ENCODE results near the gene SLC38A8.

The SLC38A8 gene

DNA sequence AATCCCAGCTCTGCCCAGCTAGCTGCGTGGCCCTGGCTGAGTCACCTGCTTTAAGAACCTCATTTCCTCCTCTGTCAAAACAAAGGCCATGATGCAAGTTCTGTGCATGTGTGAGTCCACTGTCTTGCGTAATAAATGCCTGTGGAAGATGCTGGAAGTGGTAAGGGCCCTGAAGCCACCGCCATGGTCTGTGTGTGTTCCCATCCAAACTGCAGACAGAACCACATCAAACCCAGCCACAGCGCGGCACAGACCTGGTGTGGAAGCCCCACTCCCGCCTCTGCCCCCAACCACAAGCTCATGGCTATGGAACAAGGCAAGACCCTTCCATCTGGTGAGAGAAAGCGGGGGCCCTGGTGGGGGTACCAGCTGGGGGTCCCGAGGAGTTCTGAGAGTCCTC is 48.5 kb downstream of the SLC38A8 start:
- no peak for DNase-seq

- no peak for DNase-seq
Observed at GRCh38 chr16:83992624-83993023, 50.0 kb downstream of the SLC38A8 start.

- DNase-seq: no peak
Observed at GRCh38 chr16:83990492-83990891, 52.1 kb downstream of the SLC38A8 start.

GRCh38 chr16:83989300-83989699 is 53.3 kb downstream of the SLC38A8 start:
- DNase-seq: no peak

DNA sequence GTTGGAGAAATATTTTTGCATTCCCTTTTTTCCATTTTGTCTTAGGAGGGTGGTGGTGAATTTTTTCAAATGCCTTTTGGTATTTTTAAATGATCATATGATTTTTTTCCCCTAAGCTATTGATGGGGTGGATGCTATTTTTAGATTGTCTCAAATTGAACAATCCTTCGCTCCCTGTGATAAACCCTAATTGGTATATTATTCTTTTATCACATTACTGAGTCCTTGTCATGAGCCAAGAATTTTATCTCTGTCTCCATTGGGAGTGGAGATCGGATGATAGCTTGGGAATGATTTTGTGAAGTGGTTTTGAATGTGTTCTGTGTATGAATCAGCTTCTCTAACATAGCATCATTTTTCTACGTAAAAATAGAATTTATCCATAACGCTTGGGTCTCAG is 59.1 kb downstream of the SLC38A8 start:
- DNase-seq: no peak

GRCh38 chr16:83981799-83982198 is 60.8 kb downstream of the SLC38A8 start:
- no peak for DNase-seq

DNA sequence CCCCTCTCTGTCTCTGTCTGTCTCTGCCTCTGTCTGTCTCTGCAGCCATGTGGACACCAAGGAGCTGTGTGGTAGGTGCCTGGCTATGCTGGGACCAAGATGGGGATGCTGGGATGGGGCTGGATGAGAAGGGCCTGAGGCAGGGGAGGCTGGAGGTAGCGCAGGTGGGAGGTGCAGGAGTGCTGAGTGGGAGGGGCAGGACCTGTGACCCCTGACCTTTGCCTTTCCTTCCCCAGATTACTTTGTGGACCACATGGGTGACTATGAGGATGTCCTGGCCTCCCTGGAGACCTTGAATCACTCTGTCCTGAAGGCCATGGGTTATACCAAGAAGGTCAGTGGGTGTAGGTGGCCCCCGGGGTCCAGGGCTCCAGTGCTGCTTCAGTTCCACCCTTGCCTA is 61.8 kb downstream of the SLC38A8 start:
- DNase-seq: no peak

DNA sequence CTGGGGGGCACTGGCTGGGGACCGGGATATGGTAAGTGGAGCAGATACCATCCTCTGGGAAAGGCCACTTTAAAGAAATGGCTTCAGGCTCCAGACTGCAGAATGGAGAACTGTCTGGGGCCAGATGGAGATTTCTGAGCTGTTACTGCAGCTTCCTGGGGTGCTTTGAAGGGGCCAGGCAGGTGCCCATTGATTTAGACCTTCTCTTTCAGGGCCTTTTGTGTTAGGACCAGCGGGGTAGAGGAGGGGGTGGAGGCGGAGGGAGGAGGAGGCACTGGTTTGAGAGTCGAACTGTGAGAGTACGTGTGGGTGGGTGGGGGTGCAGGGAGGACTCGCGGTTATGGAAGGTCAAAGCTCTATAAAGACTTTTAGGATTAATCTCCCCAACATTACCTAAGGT is 63.2 kb downstream of the SLC38A8 start:
- DNase-seq: no peak

- no peak for DNase-seq
Observed at GRCh38 chr16:83978401-83978904, 64.1 kb downstream of the SLC38A8 start.

- DNase-seq: no peak
Observed at GRCh38 chr16:83977056-83977815, 65.4 kb downstream of the SLC38A8 start.

DNA sequence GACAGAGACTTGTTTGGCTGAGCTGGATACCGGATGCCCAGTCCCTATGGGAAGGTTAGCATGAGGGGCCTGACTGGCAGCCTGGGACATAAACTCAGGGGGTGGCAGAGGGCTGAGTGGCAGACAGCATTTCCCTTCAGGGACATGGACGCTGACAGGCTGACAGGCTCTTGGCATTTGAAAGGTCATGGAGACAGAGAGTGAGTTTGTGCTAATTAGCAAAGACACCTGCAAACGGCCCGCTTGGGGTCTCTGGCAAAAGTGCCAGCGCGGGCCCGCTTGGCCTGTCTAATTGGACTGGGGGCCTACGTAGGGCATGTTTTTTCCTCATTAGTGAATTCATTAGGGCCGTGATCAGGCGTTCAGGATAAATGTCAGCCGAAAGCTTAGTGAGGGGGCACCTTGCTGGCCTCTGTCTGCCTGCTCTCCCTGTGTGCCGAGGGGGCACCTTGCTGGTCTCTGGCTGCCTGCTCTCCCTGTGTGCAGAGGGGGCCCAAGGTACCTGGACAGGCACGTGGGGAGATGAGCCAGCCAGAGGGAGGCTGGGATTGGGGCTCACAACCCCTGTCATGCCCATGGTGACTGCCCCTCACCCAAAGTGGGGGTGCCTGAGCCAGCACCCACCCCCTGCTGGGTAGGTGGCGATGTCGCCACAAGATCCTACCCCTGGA is 66.9 kb downstream of the SLC38A8 start:
- no peak for DNase-seq

GRCh38 chr16:83974475-83974874 is 68.1 kb downstream of the SLC38A8 start:
- no peak for DNase-seq

DNA sequence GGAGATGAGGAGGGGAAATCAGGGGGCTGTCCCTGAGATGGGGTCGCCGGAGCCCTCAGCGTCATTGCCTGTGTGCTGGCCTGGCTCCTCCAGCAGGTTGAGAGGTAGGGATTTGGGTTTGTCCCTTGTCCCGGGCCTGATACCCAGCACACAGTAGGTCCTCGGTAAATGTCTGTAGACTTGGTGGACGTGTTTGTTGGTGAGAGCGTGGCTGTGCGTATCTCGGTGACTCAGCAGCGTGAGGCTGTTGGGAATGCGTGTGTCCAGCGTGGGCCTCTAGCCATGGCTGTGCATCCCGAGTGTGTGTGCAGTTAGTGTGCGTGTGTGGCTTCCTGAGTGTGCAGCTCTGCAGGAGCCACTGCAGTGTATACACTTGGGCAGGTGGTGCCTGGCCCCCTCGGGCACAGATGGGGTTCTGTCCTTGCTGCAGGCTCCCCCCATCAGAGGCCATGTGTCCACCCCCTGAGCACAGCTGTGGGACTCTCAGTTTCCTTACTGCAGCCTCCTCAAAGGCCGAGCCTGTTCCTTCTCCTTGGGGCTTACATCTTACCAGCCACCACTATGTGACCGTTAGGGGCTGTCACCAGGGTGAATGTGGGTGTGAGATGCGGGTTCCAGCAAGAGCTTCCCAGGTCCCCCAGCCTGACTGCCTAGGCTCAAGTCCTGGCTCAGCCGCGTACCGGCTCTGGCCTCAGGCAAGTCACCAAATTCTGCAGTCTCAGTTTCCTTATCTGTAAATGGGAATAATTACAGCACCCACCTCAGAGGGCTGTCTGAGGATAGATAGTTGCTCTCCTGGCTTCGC is 68.8 kb downstream of the SLC38A8 start:
- no peak for DNase-seq

- DNase-seq: no peak
Observed at GRCh38 chr16:83973077-83973476, 69.5 kb downstream of the SLC38A8 start.

GRCh38 chr16:83972256-83973008 is 70.2 kb downstream of the SLC38A8 start:
- DNase-seq: no peak

DNA sequence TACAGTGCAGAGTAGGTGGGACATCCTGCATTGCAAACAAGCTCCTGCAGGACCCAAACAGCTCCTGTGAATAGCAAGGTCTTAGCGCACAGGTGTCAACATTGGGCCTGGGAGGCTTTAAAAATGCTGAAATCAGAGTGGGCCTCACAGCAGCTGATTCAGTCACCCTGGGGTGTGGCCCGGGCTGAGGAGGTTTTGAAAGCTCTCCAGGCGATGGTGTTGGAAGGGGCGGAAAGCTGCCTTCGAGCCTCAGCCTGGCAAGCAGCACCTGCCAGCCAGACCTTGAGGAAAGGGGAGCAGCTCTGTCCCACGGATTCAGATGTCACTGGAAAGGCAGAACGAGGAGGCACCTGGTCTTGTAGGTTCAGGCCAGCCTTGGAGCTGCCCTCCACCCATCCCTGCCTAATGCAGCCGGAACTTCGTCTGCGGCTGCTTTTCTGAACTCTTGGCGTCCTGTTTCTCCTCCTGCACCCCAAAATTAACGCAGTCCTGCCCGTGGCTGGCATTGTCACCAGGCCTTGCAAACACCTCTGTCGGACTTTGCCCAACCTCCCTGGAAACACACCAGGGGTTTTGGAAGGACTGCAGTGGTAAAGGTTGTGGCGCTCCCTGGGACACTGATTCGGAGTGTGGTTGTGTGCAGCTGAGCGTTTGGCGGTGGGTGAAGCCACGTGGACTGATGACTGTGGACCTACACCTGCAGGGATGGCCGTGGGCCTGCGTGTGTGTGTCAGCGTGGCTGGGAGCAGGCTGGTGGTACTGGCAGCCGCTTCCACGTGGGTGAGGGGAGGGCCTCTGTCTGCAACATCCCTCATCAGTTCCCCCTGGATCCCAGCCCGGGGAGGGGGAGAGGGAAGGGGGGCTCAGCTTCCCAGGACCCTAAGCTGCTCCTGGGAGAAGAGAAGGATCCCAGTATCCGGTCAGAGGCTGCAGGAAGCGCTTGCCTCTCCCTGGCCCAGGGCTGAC is 71.1 kb downstream of the SLC38A8 start:
- DNase-seq: no peak

GRCh38 chr16:83970430-83970815 is 72.2 kb downstream of the SLC38A8 start:
- no peak for DNase-seq

DNA sequence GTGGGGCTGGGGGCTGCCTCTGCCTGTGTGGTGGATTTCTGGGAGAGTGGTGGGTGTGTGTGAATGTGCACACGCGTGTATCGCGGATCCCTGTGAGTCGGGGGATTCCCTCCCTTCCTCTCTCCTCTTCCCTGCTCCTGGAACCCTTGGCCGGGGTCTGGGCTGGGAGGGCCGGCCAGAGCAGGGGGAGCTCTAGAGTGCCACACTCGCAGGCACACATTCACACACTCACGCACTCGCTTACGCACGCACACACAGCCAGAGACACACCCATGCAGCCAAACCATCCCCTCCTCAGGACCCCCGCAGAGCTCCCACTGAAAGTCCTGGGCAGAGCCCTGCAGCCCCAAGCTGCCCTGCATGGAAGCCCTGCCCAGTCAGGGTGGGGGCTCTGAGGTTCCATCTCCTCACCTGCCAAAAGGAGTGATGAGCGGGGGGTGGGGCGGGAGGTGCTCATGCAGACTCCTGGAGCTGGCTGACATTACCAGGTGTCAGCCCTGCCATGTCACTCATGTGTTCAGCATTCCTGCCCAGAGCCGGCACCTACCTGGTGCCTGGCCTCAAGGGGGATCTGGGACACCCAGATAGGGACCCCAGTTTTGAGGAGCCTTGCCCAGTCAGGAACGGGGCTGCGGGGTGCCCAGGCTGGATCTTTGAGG is 72.7 kb downstream of the SLC38A8 start:
- DNase-seq: no peak

- DNase-seq: no peak
Observed at GRCh38 chr16:83968891-83969649, 73.5 kb downstream of the SLC38A8 start.

DNA sequence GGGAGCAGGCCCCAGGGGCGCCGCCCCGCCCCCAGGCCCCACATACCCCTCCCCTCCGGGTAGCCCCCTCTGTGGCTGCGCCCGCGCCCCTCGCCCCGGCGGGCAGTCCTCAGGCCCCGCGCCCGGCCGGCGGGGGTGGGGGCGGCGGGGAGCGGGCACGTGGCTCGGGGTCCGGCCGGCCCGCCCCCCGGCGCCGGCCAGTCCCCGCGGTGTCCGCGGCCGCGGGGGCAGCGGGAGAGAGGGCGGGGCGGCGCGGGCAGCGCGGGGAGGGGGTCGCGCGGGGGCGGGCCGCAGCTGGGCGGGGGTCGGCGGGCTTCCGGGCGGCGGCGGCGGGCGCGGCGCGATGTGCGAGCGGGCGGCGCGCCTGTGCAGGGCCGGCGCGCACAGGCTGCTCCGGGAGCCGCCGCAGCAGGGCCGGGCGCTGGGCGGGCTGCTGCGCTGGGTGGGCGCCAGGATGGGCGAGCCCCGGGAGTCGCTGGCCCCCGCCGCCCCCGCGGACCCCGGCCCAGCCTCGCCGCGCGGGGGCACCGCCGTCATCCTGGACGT is 74.2 kb downstream of the SLC38A8 start:
- DNase-seq: no peak
